ES-I3 (cell line): Measurements from ENCODE around the gene SRXN1.

Source experiments
- H3K36me3 ChIP-seq: 2 replicates; pipeline ENCODE4 v1.6.1; 2013; ENCODE audit warnings: mild to moderate bottlenecking, low read length, control low read depth, moderate library complexity; ENCODE audit not compliant: insufficient read depth
- H3K4me1 ChIP-seq: 2 replicates; pipeline ENCODE4 v1.6.1; 2013; ENCODE audit warnings: mild to moderate bottlenecking, control low read depth, low read length; ENCODE audit not compliant: insufficient read depth
- H3K9ac ChIP-seq: 2 replicates; pipeline ENCODE4 v1.6.1; 2013; ENCODE audit warnings: low read depth, mild to moderate bottlenecking, low read length, moderate library complexity
- H3K9me3 ChIP-seq: 2 replicates; pipeline ENCODE4 v1.6.1; 2013; ENCODE audit warnings: mild to moderate bottlenecking, low read length, moderate library complexity; ENCODE audit not compliant: control insufficient read depth, insufficient read depth

SRXN1 gene

DNA sequence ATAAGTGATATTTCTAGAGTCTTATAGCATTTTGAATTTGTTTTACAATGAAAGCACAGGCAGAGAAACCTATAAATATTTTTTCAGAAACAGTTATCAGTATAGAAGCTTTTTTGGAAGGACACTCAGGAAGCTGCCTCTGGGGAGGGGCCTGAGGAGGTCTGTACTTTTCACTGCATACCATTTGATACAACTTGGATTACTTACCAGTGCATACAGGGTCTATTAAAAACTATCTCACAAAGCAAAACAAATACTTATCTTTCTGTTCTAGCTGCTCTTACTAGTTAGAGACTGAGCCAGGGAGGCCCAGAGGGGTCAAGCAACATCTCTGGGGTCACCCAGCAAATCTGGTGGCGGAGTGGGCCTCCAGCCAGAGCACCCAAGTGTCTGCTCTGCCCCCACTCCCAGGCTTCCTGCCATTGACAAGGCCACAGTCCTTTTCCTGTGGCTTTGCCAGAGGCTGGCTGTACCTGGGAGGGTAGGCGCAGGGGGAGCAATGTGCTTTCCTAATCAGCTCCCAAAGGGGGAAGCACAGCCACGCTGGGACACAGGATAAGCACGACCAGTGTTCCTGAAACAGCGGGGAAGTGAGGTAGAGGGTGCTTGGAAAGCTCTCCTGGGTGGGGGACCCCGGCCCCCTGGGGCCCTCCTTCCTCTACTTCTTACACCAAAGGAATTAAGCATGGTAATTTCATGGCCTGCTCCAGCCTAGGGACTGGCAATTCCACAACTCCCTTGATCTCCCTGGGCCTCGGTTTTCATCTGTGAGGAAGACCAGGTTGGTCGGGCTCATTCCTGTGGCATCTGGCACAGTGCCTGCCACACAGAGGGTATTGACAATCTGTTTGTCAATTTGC, 50.7 kb downstream of the SRXN1 start:
- Histone ChIP-seq H3K9ac (no peak overlapping the region), H3K4me1 (peaks cover 14% of the 10 kb centered on the region), H3K36me3 (no peaks in the 10 kb centered on the region), H3K9me3 (no peaks in the 10 kb centered on the region)

DNA sequence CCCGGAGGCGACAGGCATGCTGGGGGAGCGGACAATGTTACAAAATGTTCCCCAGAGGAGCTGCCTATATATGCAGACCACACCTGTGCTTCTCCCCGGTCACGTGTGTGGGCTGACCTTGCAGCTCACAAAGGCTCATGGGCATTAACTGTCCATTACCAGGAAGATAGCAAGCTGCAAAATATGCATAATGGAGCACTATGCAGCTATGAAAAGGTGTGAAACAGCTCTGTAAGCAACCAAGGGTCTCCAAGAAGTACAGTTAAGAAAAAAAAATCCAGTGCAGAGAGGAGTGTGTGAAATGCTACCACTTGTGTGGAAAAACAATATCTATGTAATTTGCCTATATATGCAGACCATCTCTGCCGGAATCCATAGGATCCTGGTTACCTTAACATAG, 52.3 kb downstream of the SRXN1 start:
- H3K4me1 ChIP-seq: peaks cover 9% of the 10 kb centered on the region
- no peaks in the 10 kb centered on the region for H3K9me3 ChIP-seq
- no peaks in the 10 kb centered on the region for H3K36me3 ChIP-seq
- H3K9ac ChIP-seq: no peak overlapping the region

DNA sequence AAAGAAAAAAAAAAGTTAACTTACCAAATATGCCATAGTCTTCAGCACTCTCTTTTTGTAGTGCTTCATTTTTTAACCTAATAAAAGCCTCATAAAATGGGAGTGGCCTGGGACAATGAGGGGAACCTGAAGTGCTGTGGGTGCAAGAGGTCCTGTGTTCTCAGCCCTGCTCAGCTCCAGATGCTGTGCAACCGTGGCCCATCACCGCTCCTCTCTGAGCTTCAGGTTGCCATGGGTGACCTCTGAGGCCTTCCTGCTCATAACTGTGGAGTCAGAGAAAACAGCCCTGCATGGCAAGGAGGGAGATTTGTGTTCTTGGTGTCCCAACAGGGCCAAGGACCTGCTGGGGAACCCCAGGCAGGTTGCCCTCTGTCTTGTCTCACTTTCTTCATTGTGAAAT, 52.9 kb downstream of the SRXN1 start:
- Histone ChIP-seq H3K36me3 (no peaks in the 10 kb centered on the region), H3K9ac (no peak overlapping the region), H3K9me3 (no peaks in the 10 kb centered on the region), H3K4me1 (peaks cover 3% of the 10 kb centered on the region; the same call in 1 of the 2 replicates)

DNA sequence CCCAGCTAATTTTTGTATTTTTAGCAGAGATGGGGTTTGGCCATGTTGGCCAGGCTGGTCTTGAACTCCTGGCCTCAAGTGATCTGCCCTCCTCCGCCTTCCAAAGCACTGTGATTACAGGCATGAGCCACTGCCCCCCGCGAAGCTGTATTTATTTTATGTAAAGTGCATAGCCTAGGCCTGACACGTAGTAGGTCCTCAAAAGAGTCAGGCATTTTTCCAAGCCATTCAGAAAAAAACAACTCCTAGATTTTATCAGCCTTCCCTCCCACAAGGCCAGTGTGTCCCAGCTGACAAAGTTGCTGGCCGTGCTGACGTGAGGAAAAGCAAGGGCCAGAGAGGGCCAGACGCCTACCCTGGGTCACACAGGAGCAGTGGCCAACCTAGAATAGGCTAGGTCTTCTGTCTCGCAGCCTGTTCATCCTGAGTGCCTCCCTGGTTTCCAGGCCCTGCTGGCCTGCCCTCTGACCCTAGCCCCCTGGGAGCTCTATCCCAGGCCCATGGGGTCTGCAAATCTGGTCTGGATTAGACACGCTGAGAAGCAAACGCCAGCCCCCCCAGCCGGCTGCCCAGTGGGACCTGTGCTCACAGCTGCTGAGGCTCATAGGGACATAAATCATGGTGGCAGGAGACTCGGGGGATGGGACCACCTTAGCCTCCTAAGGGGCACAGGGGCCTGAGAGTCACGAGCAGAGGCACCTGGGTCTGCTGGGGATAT, 54.7 kb downstream of the SRXN1 start:
- no peak overlapping the region for H3K9ac ChIP-seq
- H3K9me3 ChIP-seq: no peaks in the 10 kb centered on the region
- no peaks in the 10 kb centered on the region for H3K4me1 ChIP-seq
- no peaks in the 10 kb centered on the region for H3K36me3 ChIP-seq

DNA sequence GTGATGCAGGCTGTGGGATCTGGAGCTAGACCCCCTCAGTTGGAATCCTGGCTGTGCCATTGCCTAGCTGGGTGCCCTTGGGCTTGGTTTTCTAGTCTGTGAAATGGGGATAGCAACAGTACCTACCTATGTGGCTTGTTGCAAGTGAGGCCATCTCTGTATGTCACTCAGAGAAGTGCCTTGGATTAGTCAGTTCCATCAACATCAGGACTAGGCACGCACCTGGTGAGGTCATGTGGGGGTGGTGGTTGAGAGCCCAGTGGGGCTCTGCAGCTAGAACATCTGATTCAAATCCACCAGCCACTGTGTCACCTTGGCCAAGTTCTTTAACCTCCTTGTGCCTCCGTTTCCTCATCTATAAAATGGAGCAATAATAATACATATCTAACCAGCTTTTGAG, 55.4 kb downstream of the SRXN1 start:
- H3K4me1 ChIP-seq: no peaks in the 10 kb centered on the region
- H3K9me3 ChIP-seq: no peaks in the 10 kb centered on the region
- H3K36me3 ChIP-seq: no peaks in the 10 kb centered on the region
- H3K9ac ChIP-seq: no peak overlapping the region
